HEK293T (cell line): Measurements from ENCODE around the gene DHRS3.

Experiments used
- BHLHE40 ChIP-seq: fragments of 450-650 bp; IDR thresholded peaks from 2 replicates; pipeline ENCODE4 v1.6.1; 2016; ENCODE audit warnings: mild to moderate bottlenecking, moderate library complexity, borderline replicate concordance
- CTBP1 ChIP-seq: fragments of 450-650 bp; IDR thresholded peaks from 2 replicates; pipeline ENCODE4 v1.6.1; 2016; ENCODE audit warnings: borderline replicate concordance
- FOXA1 ChIP-seq: fragments of 450-650 bp; IDR thresholded peaks from 2 replicates; pipeline ENCODE4 v1.6.1; 2016; ENCODE audit warnings: mild to moderate bottlenecking
- FOXK2 ChIP-seq: fragments of 450-650 bp; IDR thresholded peaks from 2 replicates; pipeline ENCODE4 v1.6.1; 2016; ENCODE audit warnings: mild to moderate bottlenecking
- FOXM1 ChIP-seq: fragments of 450-650 bp; IDR thresholded peaks from 2 replicates; pipeline ENCODE4 v1.6.1; 2017; ENCODE audit warnings: mild to moderate bottlenecking, borderline replicate concordance
- HDGF ChIP-seq: fragments of 450-650 bp; IDR thresholded peaks from 2 replicates; pipeline ENCODE4 v1.6.1; 2017; ENCODE audit warnings: antibody characterized with exemption, borderline replicate concordance
- NFRKB ChIP-seq: fragments of 450-650 bp; IDR thresholded peaks from 2 replicates; pipeline ENCODE4 v1.6.1; 2016; ENCODE audit warnings: mild to moderate bottlenecking, moderate library complexity

GRCh38 chr1:12622506-12622905 lies 4.5 kb upstream of the DHRS3 start:
- TF ChIP-seq FOXK2 (no peak), FOXM1 (no peak), CTBP1 (no peak), NFRKB (no peak), BHLHE40 (no peak), HDGF (no peak), FOXA1 (no peak)
